PC-3 (cell line): ENCODE data around the gene IRF2. TPM values are rescaled to one million over a fixed set of nuclear protein-coding genes. Genes with fewer than 3 reads are reported as not detected.
A peak's percentile ranks its signal among the peaks of the same experiment; 100 is the strongest.

ENCODE experiments used
- ATAC-seq: fragments of 200-7000 bp; cut with Tn5 transposase; 2 replicates; pipeline ENCODE4 v1.9.1; 2020; ENCODE audit warnings: mild to moderate bottlenecking, moderate library complexity
- BruUV-seq: library from RNA; stranded (reverse); fragments of 400-500 nt; replicated peaks from 2 replicates; lab custom pipeline; 2021; lab: Mats Ljungman, UMichigan
- CTCF ChIA-PET: fragments of 300-600 bp; sonication (Branson Sonifier 250); formaldehyde crosslinking; loops from one replicate; lab custom pipeline; 2022; ENCODE audit warnings: antibody characterized with exemption; lab: Charles Lee
- POLR2A ChIA-PET: fragments of 300-600 bp; sonication (Branson Sonifier 250); formaldehyde crosslinking; loops from one replicate; lab custom pipeline; 2022; ENCODE audit warnings: antibody characterized with exemption; ENCODE audit not compliant: unreplicated experiment; lab: Charles Lee
- DNase-seq: peaks from one replicate; pipeline ENCODE4 v3.0.0-alpha.2; 2015
- H2AFZ ChIP-seq: fragments of 300-600 bp; sonication (generic); 2 replicates; pipeline ENCODE4 v1.6.0; 2016; ENCODE audit warnings: antibody characterized with exemption, low read length
- H3F3A ChIP-seq: fragments of 300-600 bp; sonication (generic); one replicate; pipeline ENCODE4 v1.6.0; 2017; ENCODE audit warnings: antibody characterized with exemption, low read length, control low read depth, mild to moderate bottlenecking; ENCODE audit not compliant: unreplicated experiment
- H3K27ac ChIP-seq: fragments of 300-600 bp; sonication (generic); 2 replicates; pipeline ENCODE4 v1.5.1; 2016; ENCODE audit warnings: mild to moderate bottlenecking, low read length
- H3K27me3 ChIP-seq: fragments of 300-600 bp; sonication (generic); 2 replicates; pipeline ENCODE4 v1.6.1; 2016; ENCODE audit warnings: low read length, mixed read lengths
- H3K36me3 ChIP-seq: fragments of 300-600 bp; sonication (generic); 2 replicates; pipeline ENCODE4 v1.6.1; 2016; ENCODE audit warnings: low read depth, mixed run types, low read length, mixed read lengths
- H3K4me1 ChIP-seq: fragments of 300-600 bp; sonication (generic); 2 replicates; pipeline ENCODE4 v1.5.1; 2016; ENCODE audit warnings: low read length; ENCODE audit not compliant: insufficient read depth
- H3K4me2 ChIP-seq: fragments of 300-600 bp; sonication (generic); 2 replicates; pipeline ENCODE4 v1.6.0; 2016; ENCODE audit warnings: low read length
- H3K4me3 ChIP-seq: fragments of 300-600 bp; sonication (generic); 2 replicates; pipeline ENCODE4 v1.5.1; 2016; ENCODE audit warnings: mild to moderate bottlenecking, low read length, mixed read lengths
- H3K79me2 ChIP-seq: fragments of 300-600 bp; sonication (generic); 2 replicates; pipeline ENCODE4 v1.6.1; 2017; ENCODE audit warnings: low read length, mixed read lengths
- H3K9ac ChIP-seq: fragments of 300-600 bp; sonication (generic); 2 replicates; pipeline ENCODE4 v1.6.0; 2016; ENCODE audit warnings: mild to moderate bottlenecking, low read length
- H3K9me2 ChIP-seq: fragments of 300-600 bp; sonication (generic); replicated peaks from 2 replicates; pipeline ENCODE4 v1.6.1; 2016; ENCODE audit warnings: mixed run types, low read length, mixed read lengths
- H3K9me3 ChIP-seq: fragments of 300-600 bp; sonication (generic); 2 replicates; pipeline ENCODE4 v1.6.1; 2016; ENCODE audit warnings: low read length, mixed read lengths
- H4K20me1 ChIP-seq: fragments of 300-600 bp; sonication (generic); 2 replicates; pipeline ENCODE4 v1.6.1; 2016; ENCODE audit warnings: low read length, mixed read lengths
- CTCF ChIP-seq: fragments of 300-600 bp; sonication (generic); conservative IDR thresholded peaks from 2 replicates; pipeline ENCODE4 v1.5.1; 2017; ENCODE audit warnings: antibody characterized with exemption, low read depth, mild to moderate bottlenecking, low read length
- EZH2 ChIP-seq: fragments of 300-600 bp; sonication (generic); IDR thresholded peaks from one replicate; pipeline ENCODE4 v1.6.1; 2017; ENCODE audit warnings: antibody characterized with exemption, mild to moderate bottlenecking, low read length; ENCODE audit not compliant: unreplicated experiment
- EZH2phosphoT487 ChIP-seq: fragments of 300-600 bp; sonication (generic); IDR thresholded peaks from 2 replicates; pipeline ENCODE4 v1.6.1; 2018; ENCODE audit warnings: mild to moderate bottlenecking, antibody characterized with exemption, low read length, borderline replicate concordance
- intact Hi-C: fragments of 100-400 bp; cut with micrococcal nuclease; formaldehyde crosslinking; loops from 2 replicates; pipeline ENCODE4 v1.9.0; 2023
- total RNA-seq: library from RNA; depleted of rRNA; stranded (reverse); fragments of >200 nt; gene quantifications from 2 replicates; pipeline ENCODE4 v1.2.3, GENCODE V29; 2014

Gene IRF2
- total RNA-seq, 1 experiment from 2014 or later = 7.7 TPM

GRCh38 chr4:184384810-184385557 is 89.4 kb downstream of the IRF2 start:
- H3K4me2 ChIP-seq = peak overlapping the region; percentile 85; the same call in 1 of the 2 replicates
- TF ChIP-seq EZH2phosphoT487 = no peak
- no peak for TF ChIP-seq EZH2
- no peak for TF ChIP-seq CTCF
- H3K9me2 ChIP-seq = no peaks in the 10 kb centered on the region
- no peak overlapping the region for H2AFZ ChIP-seq
- BruUV-seq = no TSS peak
- DNase-seq = no peak
- H4K20me1 ChIP-seq = no peaks in the 10 kb centered on the region
- no peaks in the 10 kb centered on the region for H3K36me3 ChIP-seq
- ChIA-PET POLR2A (no interaction called here), CTCF (no interaction called here)
- H3K4me1 ChIP-seq = peaks cover 26% of the 10 kb centered on the region
- peaks cover 5% of the 10 kb centered on the region for H3F3A ChIP-seq
- H3K27me3 ChIP-seq = no peaks in the 10 kb centered on the region
- intact Hi-C loops = loop anchor here (1.0 to 5.0 kb wide), 2 partner anchors 43 to 121 kb away; no protein-coding TSS in a partner anchor
- no peak for ATAC-seq
- H3K9ac ChIP-seq = no peak overlapping the region
- no peaks in the 10 kb centered on the region for H3K79me2 ChIP-seq
- peak overlapping the region; percentile 64; the same call in 1 of the 2 replicates for H3K4me3 ChIP-seq
- H3K27ac ChIP-seq = peak overlapping the region; percentile 94
- no peaks in the 10 kb centered on the region for H3K9me3 ChIP-seq

- ChIA-PET CTCF (no interaction called here), POLR2A (no interaction called here)
- Histone ChIP-seq H3K9ac (peak overlapping the region; percentile 74), H3K9me3 (no peaks in the 10 kb centered on the region), H3K4me2 (peak overlapping the region; percentile 85), H2AFZ (peak overlapping the region; percentile 35; the same call in 1 of the 2 replicates), H3K27ac (peak overlapping the region; percentile 94), H3K4me3 (peak overlapping the region; percentile 64), H3K4me1 (peaks cover 26% of the 10 kb centered on the region), H3K27me3 (no peaks in the 10 kb centered on the region), H3K9me2 (no peaks in the 10 kb centered on the region), H3K79me2 (no peaks in the 10 kb centered on the region), H4K20me1 (no peaks in the 10 kb centered on the region), H3K36me3 (no peaks in the 10 kb centered on the region), H3F3A (peaks cover 5% of the 10 kb centered on the region)
- TF ChIP-seq EZH2phosphoT487 (no peak), EZH2 (no peak), CTCF (no peak)
- ATAC-seq = peak; percentile 52
- DNase-seq = peak; percentile 43
- intact Hi-C loops = loop anchor here (1.0 to 5.0 kb wide), 2 partner anchors 42 to 120 kb away; no protein-coding TSS in a partner anchor
- BruUV-seq = no TSS peak
Observed at GRCh38 chr4:184384056-184384809, 90.1 kb downstream of the IRF2 start.
